Stomach (tissue), 9 donors: ENCODE results near the gene CNNM4. TPM values are rescaled to one million over a fixed set of nuclear protein-coding genes. Genes with fewer than 3 reads are reported as not detected.

ENCODE experiments used
- DNase-seq, 2 donors: peaks; one replicate each; pipeline versions ENCODE4 v3.0.0 to v3.0.0-alpha.2; 2013 to 2019
- H3K27ac ChIP-seq, 5 donors: fragments of 200-600 bp in 4 of 5; sonication (generic) in 4 of 5; one replicate each; pipeline ENCODE4 v1.5.1; 2013 to 2019; ENCODE audit warnings: mild to moderate bottlenecking in 1 of 5, moderate library complexity in 1 of 5
- H3K27me3 ChIP-seq, 3 donors: fragments of 200-600 bp; sonication (generic); one replicate each; pipeline ENCODE4 v1.5.1; 2017 to 2019; ENCODE audit warnings: mixed run types in 1 of 3
- H3K36me3 ChIP-seq, 4 donors: fragments of 200-600 bp; sonication (generic); 1 replicate in 3 of 4; 2 replicates in 1 of 4; pipeline ENCODE4 v1.5.1; 2016 to 2019
- H3K4me1 ChIP-seq, 4 donors: fragments of 200-600 bp; sonication (generic); one replicate each; pipeline ENCODE4 v1.5.1; 2016 to 2019
- H3K4me3 ChIP-seq, 4 donors: fragments of 200-600 bp; sonication (generic) in 3 of 4; one replicate each; pipeline ENCODE4 v1.5.1; 2016 to 2019; ENCODE audit warnings: mild to moderate bottlenecking in 1 of 4
- H3K9me3 ChIP-seq, 4 donors: fragments of 200-600 bp; sonication (generic); one replicate each; pipeline ENCODE4 v1.5.1; 2016 to 2019
- EP300 ChIP-seq: sonication (generic); formaldehyde crosslinking; IDR thresholded peaks from one replicate; pipeline ENCODE4 v1.6.1; 2017; ENCODE audit warnings: antibody characterized with exemption
- POLR2A ChIP-seq, 4 donors: fragments of 450-650 bp; IDR thresholded peaks; one replicate each; pipeline ENCODE4 v1.6.1; 2016; ENCODE audit warnings: antibody characterized with exemption in 4 of 4, control low read depth in 2 of 4, mild to moderate bottlenecking in 1 of 4, moderate library complexity in 1 of 4
- POLR2AphosphoS5 ChIP-seq, 3 donors: sonication (generic); formaldehyde crosslinking; IDR thresholded peaks; one replicate each; pipeline ENCODE4 v1.6.1; 2016; ENCODE audit warnings: antibody characterized with exemption in 3 of 3
- WGBS, 5 donors: extraction: QIAGEN DNeasy Blood & Tissue Kit in 3 of 5; methylation state at CpG; one replicate each; pipeline versions ENCODE4 v1.1.5 to v1.1.7; 2013 to 2018; 5-methylcytosine and 5-hydroxymethylcytosine counted together
- intact Hi-C: fragments of 100-400 bp; cut with DNase I; formaldehyde crosslinking; loops from one replicate; pipeline ENCODE4 v1.15.1; 2023; ENCODE audit warnings: low total_unique reads
- polyA plus RNA-seq, 3 donors: library from polyadenylated mRNA; stranded (reverse); fragments of 200-250 nt; gene quantifications; one replicate each; pipeline ENCODE4 v1.2.3, GENCODE V29; 2013
- total RNA-seq, 5 donors: library from RNA; depleted of rRNA; stranded (reverse); fragments of >200 nt; gene quantifications; one replicate each; pipeline versions ENCODE4 v1.1.0 to v1.2.3, GENCODE V29; 2014 to 2016
- TF ChIP-seq, protein P1 (sequence below), 7 experiments: fragments of 450-650 bp in 4 of 7; fragments of 200-600 bp in 3 of 7; sonication (generic) in 3 of 7; IDR thresholded peaks; one replicate each; pipeline ENCODE4 v1.5.1; 2016 to 2019; ENCODE audit warnings: antibody characterized with exemption in 7 of 7, control low read depth in 2 of 7, mild to moderate bottlenecking in 1 of 7
- donor health status: healthy with polysubstance abuse.
- donor health status: Bipolar disorder and iron deficiency.
- donor health status: healthy.

CNNM4 gene
- total and polyA plus RNA-seq, 8 donors, result 1.2 to 26.6 (median 2.8) TPM

DNA sequence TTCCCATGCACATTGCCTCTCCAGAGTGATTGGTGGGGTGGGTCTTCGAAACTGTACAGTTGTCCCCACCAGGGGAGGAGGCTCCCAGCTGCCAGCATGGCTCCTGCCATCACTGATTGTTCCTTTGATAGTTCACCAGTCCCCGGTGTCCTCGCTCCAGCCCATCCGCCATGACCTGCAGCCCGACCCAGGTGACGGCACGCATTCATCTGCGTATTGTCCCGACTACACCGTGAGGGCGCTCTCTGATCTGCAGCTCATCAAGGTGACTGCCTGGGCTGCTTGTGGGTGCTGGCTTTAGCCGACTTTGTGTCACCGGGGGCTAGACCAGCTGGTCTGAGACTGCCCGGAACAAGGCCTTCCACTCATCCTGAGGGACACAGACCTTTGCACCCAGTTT, 67.7 kb downstream of the CNNM4 start:
- Histone ChIP-seq H3K36me3 (peaks cover 70 to 97% (median 93%) of the 10 kb centered on the region in 4 donors), H3K4me1 (peaks cover 17 to 46% (median 33%) of the 10 kb centered on the region in 4 donors), H3K9me3 (no peaks in the 10 kb centered on the region), H3K27ac (no peak overlapping the region), H3K27me3 (no peaks in the 10 kb centered on the region), H3K4me3 (no peak overlapping the region)
- no peak for DNase-seq
- intact Hi-C loops, result no loop called here
- no peak for TF ChIP-seq POLR2A (IDR thresholded peaks at IDR 0.05)
- no peak for TF ChIP-seq EP300
- TF ChIP-seq, protein P1, sequence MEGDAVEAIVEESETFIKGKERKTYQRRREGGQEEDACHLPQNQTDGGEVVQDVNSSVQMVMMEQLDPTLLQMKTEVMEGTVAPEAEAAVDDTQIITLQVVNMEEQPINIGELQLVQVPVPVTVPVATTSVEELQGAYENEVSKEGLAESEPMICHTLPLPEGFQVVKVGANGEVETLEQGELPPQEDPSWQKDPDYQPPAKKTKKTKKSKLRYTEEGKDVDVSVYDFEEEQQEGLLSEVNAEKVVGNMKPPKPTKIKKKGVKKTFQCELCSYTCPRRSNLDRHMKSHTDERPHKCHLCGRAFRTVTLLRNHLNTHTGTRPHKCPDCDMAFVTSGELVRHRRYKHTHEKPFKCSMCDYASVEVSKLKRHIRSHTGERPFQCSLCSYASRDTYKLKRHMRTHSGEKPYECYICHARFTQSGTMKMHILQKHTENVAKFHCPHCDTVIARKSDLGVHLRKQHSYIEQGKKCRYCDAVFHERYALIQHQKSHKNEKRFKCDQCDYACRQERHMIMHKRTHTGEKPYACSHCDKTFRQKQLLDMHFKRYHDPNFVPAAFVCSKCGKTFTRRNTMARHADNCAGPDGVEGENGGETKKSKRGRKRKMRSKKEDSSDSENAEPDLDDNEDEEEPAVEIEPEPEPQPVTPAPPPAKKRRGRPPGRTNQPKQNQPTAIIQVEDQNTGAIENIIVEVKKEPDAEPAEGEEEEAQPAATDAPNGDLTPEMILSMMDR (IDR thresholded peaks at IDR 0.05), result no peak
- no peak for TF ChIP-seq POLR2AphosphoS5 (IDR thresholded peaks at IDR 0.05)
- 91 to 97% (median 96%) methylated on average over 14 of the region's 14 CpGs for WGBS, 5 donors

DNA sequence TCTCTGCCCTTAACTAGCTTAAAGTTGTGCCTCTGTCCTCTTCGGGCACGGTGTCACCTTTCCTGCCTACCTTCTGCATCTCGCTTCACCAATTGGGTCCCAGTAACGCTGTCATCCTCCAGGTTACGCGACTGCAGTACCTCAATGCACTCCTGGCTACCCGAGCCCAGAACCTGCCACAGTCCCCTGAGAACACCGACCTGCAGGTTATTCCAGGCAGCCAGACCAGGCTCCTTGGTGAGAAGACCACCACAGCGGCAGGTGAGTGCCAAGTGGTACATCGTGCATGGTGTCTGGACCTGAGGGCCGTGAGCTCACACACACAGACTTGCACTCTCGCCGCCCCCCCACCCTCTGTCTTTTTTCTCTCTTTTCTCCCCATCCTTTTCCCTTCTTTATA, 68.2 kb downstream of the CNNM4 start:
- H3K27me3 ChIP-seq, result no peaks in the 10 kb centered on the region
- 94 to 98% (median 96%) methylated on average over 13 of the region's 13 CpGs for WGBS, 5 donors
- no peak overlapping the region for H3K4me3 ChIP-seq
- peaks cover 13 to 44% (median 30%) of the 10 kb centered on the region in 4 donors for H3K4me1 ChIP-seq
- no peaks in the 10 kb centered on the region for H3K9me3 ChIP-seq
- no peak for DNase-seq
- intact Hi-C loops, result no loop called here
- H3K36me3 ChIP-seq, result peaks cover 70 to 98% (median 94%) of the 10 kb centered on the region in 4 donors
- TF ChIP-seq EP300, result no peak
- TF ChIP-seq, protein P1 (IDR thresholded peaks at IDR 0.05), result no peak
- no peak for TF ChIP-seq POLR2AphosphoS5 (IDR thresholded peaks at IDR 0.05)
- no peak for TF ChIP-seq POLR2A (IDR thresholded peaks at IDR 0.05)
- no peak overlapping the region for H3K27ac ChIP-seq

DNA sequence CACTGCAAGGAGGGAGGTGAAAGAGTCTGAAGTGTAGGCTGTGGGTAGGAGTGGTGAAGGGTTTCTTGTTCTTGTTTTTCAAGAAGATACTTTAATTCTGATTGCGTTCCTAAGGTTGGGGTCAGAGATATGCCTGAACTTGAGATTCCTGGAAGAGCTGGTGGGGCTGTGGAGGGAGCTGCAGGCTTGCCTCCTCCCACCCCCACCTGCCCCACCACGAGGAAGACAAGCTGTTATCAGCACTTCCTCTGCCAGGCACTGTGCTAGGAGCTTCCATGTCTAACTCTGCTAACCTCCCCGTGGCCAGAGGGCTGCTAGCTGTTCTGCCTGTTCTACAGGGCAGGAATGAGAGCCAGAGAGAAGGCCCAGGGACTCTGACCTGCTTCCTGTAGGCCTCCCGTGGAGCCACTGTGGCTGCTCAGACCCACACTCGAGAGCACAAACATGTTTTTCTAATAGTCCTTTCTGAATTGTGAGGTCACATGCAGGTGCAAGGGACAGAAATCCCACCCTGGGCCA, 69.4 kb downstream of the CNNM4 start:
- Histone ChIP-seq H3K4me1 (peaks cover 11 to 32% (median 23%) of the 10 kb centered on the region in 4 donors), H3K27me3 (no peaks in the 10 kb centered on the region), H3K4me3 (no peak overlapping the region), H3K27ac (no peak overlapping the region), H3K9me3 (no peaks in the 10 kb centered on the region), H3K36me3 (peaks cover 68 to 100% (median 98%) of the 10 kb centered on the region in 4 donors)
- TF ChIP-seq POLR2AphosphoS5 (IDR thresholded peaks at IDR 0.05) (no peak), POLR2A (IDR thresholded peaks at IDR 0.05) (no peak), EP300 (no peak)
- TF ChIP-seq, protein P1 (IDR thresholded peaks at IDR 0.05), result no peak
- 54 to 64% (median 60%) methylated on average over 4 to 5 of the region's 5 CpGs for WGBS, 5 donors
- intact Hi-C loops, result no loop called here
- no peak for DNase-seq

DNA sequence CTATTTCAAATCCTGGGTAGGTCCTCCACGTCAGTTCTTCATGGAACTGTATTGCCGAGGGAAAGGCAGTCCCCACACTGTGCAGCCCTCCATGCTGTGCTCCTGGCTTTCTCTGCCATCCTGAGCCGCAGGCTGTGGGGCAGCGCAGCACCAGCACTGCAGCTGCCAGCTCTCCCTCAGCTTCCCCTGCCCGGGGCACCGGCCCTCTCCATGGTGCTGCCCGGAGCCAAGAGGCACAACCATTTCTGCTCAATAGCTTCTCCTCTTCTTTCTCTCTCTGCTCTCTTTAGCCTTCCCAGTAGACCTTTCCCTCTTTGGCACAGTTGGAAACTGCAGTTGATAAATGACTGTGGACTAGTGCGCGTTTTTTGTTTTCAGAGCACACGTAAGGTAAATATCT, 71.0 kb downstream of the CNNM4 start:
- TF ChIP-seq, protein P1 (IDR thresholded peaks at IDR 0.05), result no peak
- intact Hi-C loops, result no loop called here
- Histone ChIP-seq H3K27me3 (no peaks in the 10 kb centered on the region), H3K4me3 (no peak overlapping the region), H3K27ac (peak overlapping the region in 2 of 5 donors; percentile 43 to 52), H3K4me1 (peaks cover 11 to 30% (median 23%) of the 10 kb centered on the region in 4 donors), H3K36me3 (peaks cover 60 to 89% (median 85%) of the 10 kb centered on the region in 4 donors), H3K9me3 (no peaks in the 10 kb centered on the region)
- WGBS, 5 donors, result 44 to 63% (median 47%) methylated on average over 9 to 10 of the region's 10 CpGs
- peak in 1 of 2 donors; percentile 70 for DNase-seq
